Stimulated activated CD8-positive, alpha-beta memory T cell treated with anti-CD3 and anti-CD28 coated beads, Interleukin-2, amount 100 ng/mL, for 1 hour (primary cell): ENCODE data around the gene MFAP2.
"Not testable (repeated sequence)": the region's sequence is repeated elsewhere in the genome, so short reads cannot be mapped to it uniquely, and the experiment has no call there.

Experiments used
- DNase-seq, 2 donors: peaks; one replicate each; pipeline ENCODE4 v3.0.0-alpha.2; 2020; ENCODE audit warnings: low read depth in 2 of 2

The MFAP2 gene

DNA sequence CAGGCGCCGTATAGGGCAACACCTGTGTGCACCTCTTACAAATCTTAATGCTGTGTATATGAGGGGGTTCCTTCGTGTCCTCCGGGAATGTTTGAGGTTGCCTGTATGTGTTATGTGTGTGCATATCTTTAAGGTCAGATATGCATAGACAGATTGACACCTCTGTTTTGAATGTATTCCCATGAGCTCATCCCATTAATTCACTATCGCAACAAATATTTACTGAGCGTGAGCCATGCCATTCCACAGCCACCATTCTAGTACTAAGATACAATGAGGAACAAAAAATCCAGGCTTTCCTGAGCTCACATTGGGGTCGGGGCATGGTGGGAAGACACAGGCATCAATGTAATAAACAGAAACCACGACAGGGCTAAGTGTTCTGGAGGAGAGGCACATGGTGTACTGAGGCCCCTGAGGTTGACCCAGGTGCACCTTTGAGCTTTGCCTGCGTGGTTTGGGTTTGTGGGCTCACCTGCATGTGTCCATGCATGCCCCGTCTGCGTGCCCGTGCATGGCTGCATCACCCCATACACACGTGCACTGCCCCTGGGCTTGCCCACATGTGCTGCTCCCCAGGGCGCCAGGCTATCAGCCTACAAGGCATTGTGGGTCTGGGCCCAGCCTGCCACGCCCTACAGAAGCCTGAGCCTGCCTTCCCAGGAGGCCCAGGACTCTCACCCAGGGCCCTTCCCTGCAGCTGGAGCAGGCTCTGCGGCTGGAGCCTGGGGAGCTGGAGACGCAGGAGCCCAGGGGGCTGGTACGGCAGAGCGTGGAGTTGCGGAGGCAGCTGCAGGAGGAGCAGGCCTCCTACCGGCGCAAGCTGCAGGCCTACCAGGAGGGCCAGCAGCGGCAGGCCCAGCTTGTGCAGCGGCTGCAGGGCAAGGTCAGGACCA is 51.0 kb downstream of the MFAP2 start:
- not testable (repeated sequence) for DNase-seq

GRCh38 chr1:16927711-16928485 is 52.5 kb downstream of the MFAP2 start:
- no peak for DNase-seq

DNA sequence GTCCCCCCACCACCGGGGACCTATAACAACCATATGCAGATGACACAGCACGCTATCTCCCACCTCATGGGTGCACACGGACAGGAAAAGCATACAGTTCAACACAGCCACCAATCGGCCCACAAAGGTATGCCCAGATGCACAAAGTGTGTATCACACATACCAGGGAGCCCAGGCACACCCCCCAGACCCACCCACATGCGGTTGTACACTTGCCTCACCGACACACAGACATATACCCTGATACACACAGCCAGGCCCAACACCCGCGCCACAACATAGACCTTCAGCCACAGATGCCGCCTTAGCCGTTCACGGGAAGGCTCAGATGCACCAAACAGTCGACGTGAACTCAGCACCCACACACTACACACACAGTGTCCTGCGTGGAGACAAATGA is 53.2 kb downstream of the MFAP2 start:
- DNase-seq, result no peak

DNA sequence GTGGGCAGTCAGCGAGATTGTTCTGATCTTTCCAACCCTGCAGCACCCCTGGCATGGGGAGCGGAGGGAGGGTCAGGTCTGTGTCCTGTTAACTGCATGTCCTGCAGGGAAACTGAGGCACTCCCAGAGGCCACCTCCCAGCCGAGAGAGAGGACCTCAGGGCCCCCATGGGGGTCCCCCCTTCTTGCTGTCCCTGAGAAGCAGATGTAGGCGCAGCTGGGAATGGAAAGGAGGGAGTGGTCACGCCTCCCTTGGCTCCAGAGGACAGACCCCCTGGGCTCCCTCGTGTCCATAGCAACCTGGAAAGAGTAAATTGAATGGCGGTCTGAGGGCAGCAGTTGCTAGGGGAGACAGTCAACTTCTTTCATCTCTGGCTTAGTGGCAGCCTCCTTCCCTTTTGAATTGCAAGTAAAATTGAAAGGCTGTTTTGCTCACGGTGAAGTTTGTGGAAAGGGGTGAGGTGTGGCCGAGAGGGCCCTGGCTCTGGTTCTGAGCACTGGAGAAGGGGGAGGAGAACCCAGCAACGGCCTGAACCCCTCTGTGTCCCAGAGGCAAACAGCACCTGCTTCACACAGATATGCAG is 53.8 kb downstream of the MFAP2 start:
- DNase-seq, result no peak

GRCh38 chr1:16925635-16926490 is 54.6 kb downstream of the MFAP2 start:
- DNase-seq, result no peak

- DNase-seq, result no peak
Measured at GRCh38 chr1:16924919-16925477, 55.4 kb downstream of the MFAP2 start.
